Prostate gland (tissue), 2 donors: ENCODE measurements around the gene STAT5B.
"Not testable (repeated sequence)": the region's sequence is repeated elsewhere in the genome, so short reads cannot be mapped to it uniquely, and the experiment has no call there.

Experiments used
- CTCF ChIP-seq, 4 experiments: fragments of 200-600 bp in 2 of 4; fragments of 450-650 bp in 2 of 4; sonication (generic) in 2 of 4; IDR thresholded peaks; 1 replicate in 3 of 4; 2 replicates in 1 of 4; pipeline ENCODE4 v1.5.1; 2016 to 2019; ENCODE audit warnings: antibody characterized with exemption in 4 of 4, mild to moderate bottlenecking in 2 of 4, moderate library complexity in 2 of 4
- POLR2A ChIP-seq: fragments of 450-650 bp; IDR thresholded peaks from one replicate; pipeline ENCODE4 v1.6.1; 2016; ENCODE audit warnings: antibody characterized with exemption, mild to moderate bottlenecking
- POLR2AphosphoS5 ChIP-seq: sonication (generic); formaldehyde crosslinking; IDR thresholded peaks from one replicate; pipeline ENCODE4 v1.6.1; 2017; ENCODE audit warnings: antibody characterized with exemption

- TF ChIP-seq POLR2A; CTCF (IDR thresholded peaks at IDR 0.05); POLR2AphosphoS5: not testable (repeated sequence)
Measured at GRCh38 chr17:42264366-42264765, 11.8 kb downstream of the STAT5B start.
